Ishikawa (cell line): ENCODE results near the gene CRYM.

Source experiments
- CEBPB ChIP-seq: IDR thresholded peaks from 2 replicates; pipeline ENCODE4 v1.6.1; 2012
- CREB1 ChIP-seq: IDR thresholded peaks from 2 replicates; pipeline ENCODE4 v1.6.1; 2012; ENCODE audit warnings: low read depth
- EGR1 ChIP-seq: IDR thresholded peaks from 2 replicates; pipeline ENCODE4 v1.6.1; 2012
- EP300 ChIP-seq: IDR thresholded peaks from 2 replicates; pipeline ENCODE4 v1.6.1; 2012; ENCODE audit warnings: borderline replicate concordance
- FOXM1 ChIP-seq: IDR thresholded peaks from 2 replicates; pipeline ENCODE4 v1.6.1; 2012; ENCODE audit warnings: low read depth, borderline replicate concordance
- MAX ChIP-seq: IDR thresholded peaks from 2 replicates; pipeline ENCODE4 v1.6.1; 2012
- NFIC ChIP-seq: IDR thresholded peaks from 2 replicates; pipeline ENCODE4 v1.6.1; 2012
- RAD21 ChIP-seq: IDR thresholded peaks from 2 replicates; pipeline ENCODE4 v1.6.1; 2012; ENCODE audit warnings: low read depth
- REST ChIP-seq: IDR thresholded peaks from 2 replicates; pipeline ENCODE4 v1.6.1; 2012; ENCODE audit warnings: low read depth, mild to moderate bottlenecking
- TAF1 ChIP-seq: IDR thresholded peaks from 2 replicates; pipeline ENCODE4 v1.6.1; 2012; ENCODE audit warnings: low read depth, mild to moderate bottlenecking
- TCF12 ChIP-seq: IDR thresholded peaks from 2 replicates; pipeline ENCODE4 v1.6.1; 2012; ENCODE audit warnings: low read depth
- TEAD4 ChIP-seq: IDR thresholded peaks from 2 replicates; pipeline ENCODE4 v1.6.1; 2012
- USF1 ChIP-seq: IDR thresholded peaks from 2 replicates; pipeline ENCODE4 v1.6.1; 2012
- YY1 ChIP-seq: IDR thresholded peaks from 2 replicates; pipeline ENCODE4 v1.6.1; 2012; ENCODE audit warnings: low read depth
- ZBTB7A ChIP-seq: IDR thresholded peaks from 2 replicates; pipeline ENCODE4 v1.6.1; 2012; ENCODE audit warnings: low read depth

CRYM gene

GRCh38 chr16:21277927-21278706 lies at the start of gene CRYM:
CRYM (minus strand) TSS chr16:21278290; CDS start chr16:21278251, 39 bp downstream.
- TF ChIP-seq ZBTB7A (peak; percentile 98), RAD21 (no peak; the same call in 1 of the 2 replicates)

- no peak for TF ChIP-seq EP300
- no peak for TF ChIP-seq ZBTB7A
- TF ChIP-seq REST = no peak
- TF ChIP-seq FOXM1 = no peak
- TF ChIP-seq MAX = no peak
- no peak for TF ChIP-seq CEBPB
- no peak for TF ChIP-seq EGR1
- TF ChIP-seq CREB1 = no peak
- no peak for TF ChIP-seq NFIC
- TF ChIP-seq YY1 = no peak
- TF ChIP-seq TAF1 = no peak
- TF ChIP-seq TEAD4 = no peak
- TF ChIP-seq RAD21 = no peak
- no peak for TF ChIP-seq TCF12
- TF ChIP-seq USF1 = no peak
Observed at GRCh38 chr16:21327046-21327445, 49.0 kb upstream of the CRYM start.

GRCh38 chr16:21326459-21326858 lies 48.4 kb upstream of the CRYM start:
- TF ChIP-seq FOXM1 (no peak), USF1 (no peak), MAX (no peak), TEAD4 (no peak), EP300 (no peak), CREB1 (no peak), ZBTB7A (no peak), YY1 (no peak), CEBPB (no peak)

- no peak for TF ChIP-seq YY1
- TF ChIP-seq TCF12 = no peak
- TF ChIP-seq CEBPB = no peak
- no peak for TF ChIP-seq FOXM1
- no peak for TF ChIP-seq EP300
- TF ChIP-seq ZBTB7A = no peak
- TF ChIP-seq TAF1 = no peak
- TF ChIP-seq TEAD4 = no peak
- no peak for TF ChIP-seq CREB1
- TF ChIP-seq RAD21 = no peak
- no peak for TF ChIP-seq MAX
- TF ChIP-seq REST = no peak
- no peak for TF ChIP-seq EGR1
Observed at GRCh38 chr16:21324267-21324666, 46.2 kb upstream of the CRYM start.

- TF ChIP-seq CREB1 (no peak), FOXM1 (no peak), TCF12 (no peak), REST (no peak), EP300 (no peak), NFIC (no peak)
Observed at GRCh38 chr16:21321736-21322135, 43.6 kb upstream of the CRYM start.
